Thoracic aorta (tissue), 2 donors: ENCODE results near the gene ZMAT5. TPM values are rescaled to one million over a fixed set of nuclear protein-coding genes. Genes with fewer than 3 reads are reported as not detected.

ENCODE experiments used
- ATAC-seq: fragments of 150-250 bp; one replicate; pipeline ENCODE4 v1.8.0; 2017; ENCODE audit warnings: low read depth; ENCODE audit not compliant: insufficient number of reproducible peaks, low FRiP score
- DNase-seq: peaks from one replicate; pipeline ENCODE4 v3.0.0-alpha.2; 2020; ENCODE audit warnings: low spot score
- H3K27ac ChIP-seq, 2 donors: fragments of 200-600 bp; sonication (generic); 1 replicate in 1 of 2; 2 replicates in 1 of 2; pipeline ENCODE4 v1.5.1; 2016; ENCODE audit warnings: mild to moderate bottlenecking in 2 of 2, moderate library complexity in 2 of 2
- H3K27me3 ChIP-seq: fragments of 200-600 bp; sonication (generic); replicated peaks from 2 replicates; pipeline ENCODE4 v1.6.0; 2016; ENCODE audit warnings: mild to moderate bottlenecking; ENCODE audit not compliant: insufficient read depth
- H3K36me3 ChIP-seq: fragments of 200-600 bp; sonication (generic); one replicate; pipeline ENCODE4 v1.5.1; 2016
- H3K4me1 ChIP-seq, 2 donors: fragments of 200-600 bp; sonication (generic); 1 replicate in 1 of 2; 2 replicates in 1 of 2; pipeline versions ENCODE4 v1.5.1 to v1.6.0; 2016; ENCODE audit warnings: low read depth in 2 of 2, mild to moderate bottlenecking in 1 of 2; ENCODE audit not compliant: control insufficient read depth in 1 of 2
- H3K4me3 ChIP-seq: fragments of 200-600 bp; sonication (generic); 2 replicates; pipeline ENCODE4 v1.5.1; 2016; ENCODE audit warnings: mild to moderate bottlenecking
- H3K9me3 ChIP-seq: fragments of 200-600 bp; sonication (generic); 2 replicates; pipeline ENCODE4 v1.5.1; 2016
- CTCF ChIP-seq: fragments of 200-600 bp; sonication (generic); IDR thresholded peaks from one replicate; pipeline ENCODE4 v1.5.1; 2019; ENCODE audit warnings: antibody characterized with exemption
- total RNA-seq, 2 donors: library from RNA; depleted of rRNA; stranded (reverse); fragments of >200 nt; gene quantifications; one replicate each; pipeline versions ENCODE4 v1.1.0 to v1.2.3, GENCODE V29; 2016

ZMAT5 gene
- total RNA-seq, 2 donors from 2014 or later: 11.0 to 26.8 TPM

DNA sequence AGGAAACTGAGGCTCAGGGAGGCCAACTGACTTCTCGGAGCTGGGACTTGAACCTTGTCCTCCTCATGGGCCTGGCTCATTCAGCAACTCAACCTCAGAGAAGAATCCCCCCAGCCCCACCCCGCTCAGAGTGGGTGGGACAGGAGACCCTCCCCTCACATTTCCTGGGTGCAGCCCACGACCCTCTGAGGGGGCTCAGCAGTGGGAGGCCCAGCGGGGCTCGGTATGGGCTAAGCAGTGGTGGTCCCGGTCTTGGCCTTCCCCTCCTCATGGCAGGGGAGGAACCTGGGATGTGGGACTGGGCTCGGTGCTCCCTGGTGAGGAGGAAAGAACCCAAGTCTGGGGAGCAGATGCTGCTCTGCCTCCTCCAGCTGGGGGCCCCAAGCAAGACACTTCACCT, 61.2 kb downstream of the ZMAT5 start:
- Histone ChIP-seq H3K27me3 (no peaks in the 10 kb centered on the region), H3K9me3 (no peaks in the 10 kb centered on the region), H3K4me1 (peaks cover 0 to 14% of the 10 kb centered on the region in 2 donors), H3K27ac (no peak overlapping the region), H3K4me3 (no peak overlapping the region), H3K36me3 (no peaks in the 10 kb centered on the region)
- ATAC-seq: no peak
- no peak for DNase-seq
- TF ChIP-seq CTCF: no peak

- no peak for DNase-seq
- Histone ChIP-seq H3K4me1 (peaks cover 0 to 14% of the 10 kb centered on the region in 2 donors), H3K27ac (no peak overlapping the region)
Measured at GRCh38 chr22:29704528-29705285, 62.1 kb downstream of the ZMAT5 start.

DNA sequence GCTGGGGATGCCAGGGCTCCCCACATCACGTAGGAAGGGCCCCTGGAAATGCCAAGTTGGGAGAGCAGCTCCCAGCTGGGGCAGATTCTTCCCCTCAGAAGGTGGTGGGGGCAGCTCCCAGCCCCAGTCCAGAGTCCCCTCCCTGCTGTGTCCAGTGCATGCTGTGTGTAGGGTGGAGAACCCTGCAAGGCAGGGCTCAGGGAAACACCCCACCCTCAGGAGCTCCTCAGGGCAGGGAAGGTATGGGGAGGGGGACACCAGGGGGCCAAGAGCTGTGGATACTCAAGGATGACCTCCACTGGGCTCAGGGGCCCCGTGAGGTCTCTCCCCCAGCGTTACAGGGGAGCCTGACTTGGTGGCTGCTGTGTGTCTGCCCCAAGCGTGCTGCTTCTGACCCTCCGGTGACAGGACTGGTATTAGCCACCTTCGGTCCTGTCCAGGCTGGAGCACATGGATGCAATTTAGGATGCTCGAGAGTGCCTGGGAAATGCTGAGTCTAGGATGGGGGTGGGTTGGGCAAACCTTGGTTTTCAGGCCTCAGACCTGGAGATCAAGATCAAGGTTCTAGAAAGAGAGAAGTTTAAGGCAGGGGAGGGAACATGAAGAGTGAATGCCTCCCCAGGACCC, 63.1 kb downstream of the ZMAT5 start:
- TF ChIP-seq CTCF: no peak
- H3K4me3 ChIP-seq: no peak overlapping the region
- peaks cover 0 to 14% of the 10 kb centered on the region in 2 donors for H3K4me1 ChIP-seq
- H3K9me3 ChIP-seq: no peaks in the 10 kb centered on the region
- no peak for ATAC-seq
- no peaks in the 10 kb centered on the region for H3K36me3 ChIP-seq
- no peak for DNase-seq
- no peaks in the 10 kb centered on the region for H3K27me3 ChIP-seq
- H3K27ac ChIP-seq: no peak overlapping the region

More at GRCh38 chr22:29704528-29705285, 62.1 kb downstream of the ZMAT5 start:
- ATAC-seq: no peak
- H3K27me3 ChIP-seq: no peaks in the 10 kb centered on the region
- H3K36me3 ChIP-seq: no peaks in the 10 kb centered on the region
- H3K4me3 ChIP-seq: no peak overlapping the region
- TF ChIP-seq CTCF: no peak
- H3K9me3 ChIP-seq: no peaks in the 10 kb centered on the region

DNA sequence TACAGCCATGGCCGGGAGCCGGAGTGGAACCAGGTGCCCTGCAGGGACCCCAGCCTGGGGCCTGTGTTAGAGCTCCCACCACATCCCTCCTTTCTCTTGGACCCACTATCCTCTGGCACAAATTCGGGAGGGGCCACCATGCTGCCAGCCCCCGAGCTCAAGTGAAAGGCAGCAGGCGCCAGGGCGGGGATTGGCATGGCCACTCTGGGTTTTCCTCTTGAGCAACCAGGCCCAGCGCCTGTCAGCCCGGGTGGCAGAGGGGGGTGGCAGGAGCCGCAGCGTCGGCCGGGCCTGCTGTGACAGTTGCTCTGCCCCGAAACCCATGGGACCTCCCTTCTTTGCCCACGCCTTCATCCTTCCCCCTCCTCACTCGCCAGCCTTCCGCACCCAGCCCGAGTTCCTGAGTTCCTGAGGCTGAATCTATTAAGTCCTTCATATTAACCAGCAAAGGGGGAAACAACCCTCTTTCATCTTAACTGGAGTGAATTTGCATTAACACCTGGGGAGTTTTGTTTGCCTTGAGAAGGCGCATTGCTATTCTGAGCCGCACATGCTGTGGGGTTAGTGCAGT, 63.8 kb downstream of the ZMAT5 start:
- no peaks in the 10 kb centered on the region for H3K36me3 ChIP-seq
- no peaks in the 10 kb centered on the region for H3K27me3 ChIP-seq
- DNase-seq (no peak), ATAC-seq (no peak)
- H3K4me3 ChIP-seq: no peak overlapping the region
- no peak overlapping the region for H3K27ac ChIP-seq
- H3K4me1 ChIP-seq: peaks cover 0 to 14% of the 10 kb centered on the region in 2 donors
- no peak for TF ChIP-seq CTCF
- no peaks in the 10 kb centered on the region for H3K9me3 ChIP-seq
